Esophagus muscularis mucosa (tissue), 3 donors: ENCODE data around the gene CXXC5.

ENCODE experiments used
- POLR2A ChIP-seq: fragments of 450-650 bp; IDR thresholded peaks from one replicate; pipeline ENCODE4 v1.6.1; 2017; ENCODE audit warnings: antibody characterized with exemption, moderate library complexity, mild to moderate bottlenecking, low read depth
- TF ChIP-seq, protein P1 (sequence below), 3 experiments: fragments of 200-600 bp in 2 of 3; fragments of 450-650 bp in 1 of 3; sonication (generic) in 2 of 3; IDR thresholded peaks; one replicate each; pipeline ENCODE4 v1.5.1; 2017 to 2019; ENCODE audit warnings: antibody characterized with exemption in 3 of 3, mild to moderate bottlenecking in 2 of 3, moderate library complexity in 1 of 3

DNA sequence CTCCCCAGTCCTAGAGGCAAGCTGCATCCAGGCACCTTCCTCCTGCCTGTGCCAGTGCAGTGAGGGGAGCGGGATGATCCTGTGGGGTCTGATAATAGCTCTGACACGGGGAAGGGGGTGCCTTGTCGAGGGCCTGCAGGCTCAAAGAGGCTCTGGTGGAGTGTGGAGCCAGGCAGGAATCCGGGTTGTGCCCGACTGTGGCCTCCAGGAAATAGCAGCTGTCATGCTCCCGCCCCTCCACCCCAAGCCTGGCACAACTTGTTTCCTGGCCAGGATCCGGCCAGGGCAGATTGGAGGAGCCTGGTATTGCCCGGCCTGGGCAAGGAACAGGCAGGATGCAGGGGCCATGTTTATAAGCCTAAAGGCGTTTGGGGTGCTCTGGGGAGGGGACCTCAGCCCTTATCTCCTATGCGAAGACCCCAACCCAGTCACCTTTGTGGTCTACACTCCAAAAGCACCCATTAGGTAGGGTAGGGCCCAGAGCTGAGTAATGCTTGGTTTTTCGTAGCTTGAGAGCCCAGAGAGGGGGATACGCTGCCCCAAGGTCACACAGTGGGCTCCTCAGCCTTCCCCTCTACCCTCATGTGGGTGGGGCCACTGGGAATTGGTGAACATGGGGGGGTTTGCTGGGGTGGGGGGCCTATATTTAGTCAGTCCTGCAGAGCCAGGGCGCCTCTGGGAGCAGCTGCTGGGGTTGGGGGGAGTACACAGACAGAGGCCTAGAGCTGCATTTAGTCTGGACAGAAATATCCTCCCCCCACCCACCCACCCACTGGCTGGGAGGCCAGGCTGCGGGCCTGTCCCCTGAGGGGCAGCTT, 12.2 kb downstream of the CXXC5 start:
- TF ChIP-seq, protein P1, sequence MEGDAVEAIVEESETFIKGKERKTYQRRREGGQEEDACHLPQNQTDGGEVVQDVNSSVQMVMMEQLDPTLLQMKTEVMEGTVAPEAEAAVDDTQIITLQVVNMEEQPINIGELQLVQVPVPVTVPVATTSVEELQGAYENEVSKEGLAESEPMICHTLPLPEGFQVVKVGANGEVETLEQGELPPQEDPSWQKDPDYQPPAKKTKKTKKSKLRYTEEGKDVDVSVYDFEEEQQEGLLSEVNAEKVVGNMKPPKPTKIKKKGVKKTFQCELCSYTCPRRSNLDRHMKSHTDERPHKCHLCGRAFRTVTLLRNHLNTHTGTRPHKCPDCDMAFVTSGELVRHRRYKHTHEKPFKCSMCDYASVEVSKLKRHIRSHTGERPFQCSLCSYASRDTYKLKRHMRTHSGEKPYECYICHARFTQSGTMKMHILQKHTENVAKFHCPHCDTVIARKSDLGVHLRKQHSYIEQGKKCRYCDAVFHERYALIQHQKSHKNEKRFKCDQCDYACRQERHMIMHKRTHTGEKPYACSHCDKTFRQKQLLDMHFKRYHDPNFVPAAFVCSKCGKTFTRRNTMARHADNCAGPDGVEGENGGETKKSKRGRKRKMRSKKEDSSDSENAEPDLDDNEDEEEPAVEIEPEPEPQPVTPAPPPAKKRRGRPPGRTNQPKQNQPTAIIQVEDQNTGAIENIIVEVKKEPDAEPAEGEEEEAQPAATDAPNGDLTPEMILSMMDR (IDR thresholded peaks at IDR 0.05), result no peak
- no peak for TF ChIP-seq POLR2A
